ENCODE data around the gene CLIC3.

Gene CLIC3

GRCh38 chr9:136945333-136946227, 50.8 kb downstream of the CLIC3 start:
- Histone ChIP-seq H3K36me3 (ENCODE audit: low read length) (no peaks in the 10 kb centered on the region), H3K79me2 (ENCODE audit: insufficient read depth, low read length) (peaks cover 8% of the 10 kb centered on the region), H2AFZ (ENCODE audit: low read depth, low read length, severe bottlenecking) (no peak overlapping the region)

More at GRCh38 chr9:136945333-136946227, 50.8 kb downstream of the CLIC3 start:
- H3K9me3 ChIP-seq (ENCODE audit: insufficient read depth, low read length), result no peaks in the 10 kb centered on the region
- no peak overlapping the region for H3K4me2 ChIP-seq (ENCODE audit: low read depth, low read length, poor library complexity, severe bottlenecking)
- no peak overlapping the region for H3K4me3 ChIP-seq (ENCODE audit: insufficient read depth, low read length, poor library complexity, severe bottlenecking)
- TF ChIP-seq CTCF (IDR thresholded peaks at IDR 0.05; ENCODE audit: insufficient read depth, low read length, poor library complexity, severe bottlenecking), result no peak
- no peak for TF ChIP-seq EZH2phosphoT487 (conservative IDR thresholded peaks at IDR 0.05; ENCODE audit: low read length)
- H3K9ac ChIP-seq (ENCODE audit: low read length), result no peak overlapping the region
- no peaks in the 10 kb centered on the region for H3K27me3 ChIP-seq (ENCODE audit: low read length)
- no peaks in the 10 kb centered on the region for H4K20me1 ChIP-seq (ENCODE audit: low read depth, low read length)
- no peaks in the 10 kb centered on the region for H3F3A ChIP-seq (ENCODE audit: insufficient read depth)
- H3K9me2 ChIP-seq (replicated peaks; ENCODE audit: insufficient read depth, low read length), result no peaks in the 10 kb centered on the region
- H3K27ac ChIP-seq (ENCODE audit: low read depth, low read length), result no peak overlapping the region

All from SU-DHL-6 (cell line).